IMR-90 (cell line): ENCODE results near the gene EML6. TPM values are rescaled to one million over a fixed set of nuclear protein-coding genes. Genes with fewer than 3 reads are reported as not detected.

Experiments
- ATAC-seq: fragments of 200-7000 bp; cut with Tn5 transposase; 2 replicates; pipeline ENCODE4 v1.9.1; 2020; ENCODE audit warnings: low read depth, mild to moderate bottlenecking, moderate library complexity
- BruUV-seq: library from RNA; stranded (reverse); fragments of 400-500 nt; replicated peaks from 2 replicates; lab custom pipeline; 2021; lab: Mats Ljungman, UMichigan
- CTCF ChIA-PET: fragments of 300-600 bp; formaldehyde crosslinking; extraction: SDS; loops from one replicate; lab custom pipeline; 2021; ENCODE audit warnings: antibody characterized with exemption; lab: Yijun Ruan, JAX
- POLR2A ChIA-PET: fragments of 300-600 bp; sonication (Branson Sonifier 250); formaldehyde crosslinking; loops from one replicate; lab custom pipeline; 2022; ENCODE audit warnings: antibody characterized with exemption; ENCODE audit not compliant: unreplicated experiment; lab: Charles Lee
- DNase-seq: peaks from one replicate; pipeline ENCODE4 v3.0.0; 2013
- H2AFZ ChIP-seq: replicated peaks from 2 replicates; pipeline ENCODE3; 2013; ENCODE audit warnings: low read length, mild to moderate bottlenecking; ENCODE audit not compliant: poor library complexity
- H2AK5ac ChIP-seq: 2 replicates; pipeline ENCODE4 v1.6.1; 2013; ENCODE audit warnings: low read depth, low read length, inconsistent platforms
- H2AK9ac ChIP-seq: replicated peaks from 2 replicates; pipeline ENCODE3; 2013; ENCODE audit warnings: mild to moderate bottlenecking, low read depth, low read length, moderate library complexity; ENCODE audit not compliant: poor library complexity
- H2BK120ac ChIP-seq: 2 replicates; pipeline ENCODE4 v1.6.1; 2013; ENCODE audit warnings: low read depth, low read length, inconsistent platforms
- H2BK15ac ChIP-seq: 3 replicates; pipeline ENCODE4 v1.6.1; 2013; ENCODE audit warnings: low read depth, low read length, inconsistent platforms
- H2BK20ac ChIP-seq: 2 replicates; pipeline ENCODE4 v1.6.1; 2013; ENCODE audit warnings: low read depth, mild to moderate bottlenecking, inconsistent platforms, low read length, moderate library complexity
- H2BK5ac ChIP-seq: 2 replicates; pipeline ENCODE4 v1.6.1; 2013; ENCODE audit warnings: mild to moderate bottlenecking, low read depth, low read length, inconsistent platforms; ENCODE audit not compliant: poor library complexity, severe bottlenecking
- H3K14ac ChIP-seq: replicated peaks from 2 replicates; pipeline ENCODE4 v1.6.1; 2013; ENCODE audit warnings: low read depth, low read length, inconsistent platforms
- H3K18ac ChIP-seq: 2 replicates; pipeline ENCODE4 v1.6.1; 2013; ENCODE audit warnings: low read depth, low read length, control low read depth
- H3K23ac ChIP-seq: 2 replicates; pipeline ENCODE4 v1.6.1; 2013; ENCODE audit warnings: low read depth, low read length, inconsistent platforms
- H3K27ac ChIP-seq: 2 replicates; pipeline ENCODE4 v1.5.1; 2013; ENCODE audit warnings: mild to moderate bottlenecking, control low read depth, low read length; ENCODE audit not compliant: insufficient read depth
- H3K27me3 ChIP-seq: 2 replicates; pipeline ENCODE4 v1.6.1; 2013; ENCODE audit warnings: low read length; ENCODE audit not compliant: control insufficient read depth, insufficient read depth
- H3K36me3 ChIP-seq: 2 replicates; pipeline ENCODE4 v1.6.1; 2013; ENCODE audit warnings: low read length, mixed read lengths; ENCODE audit not compliant: control insufficient read depth, insufficient read depth
- H3K4ac ChIP-seq: 2 replicates; pipeline ENCODE4 v1.6.1; 2013; ENCODE audit warnings: low read depth, low read length, inconsistent platforms
- H3K4me1 ChIP-seq: 2 replicates; pipeline ENCODE4 v1.6.1; 2013; ENCODE audit warnings: low read length, mixed read lengths; ENCODE audit not compliant: control insufficient read depth, insufficient read depth
- H3K4me2 ChIP-seq: 2 replicates; pipeline ENCODE4 v1.6.1; 2013; ENCODE audit warnings: low read depth, mild to moderate bottlenecking, control low read depth, low read length, moderate library complexity
- H3K4me3 ChIP-seq: 2 replicates; pipeline ENCODE4 v1.5.1; 2013; ENCODE audit warnings: low read depth, mild to moderate bottlenecking, control low read depth, low read length, moderate library complexity; ENCODE audit not compliant: insufficient read depth
- H3K56ac ChIP-seq: 2 replicates; pipeline ENCODE4 v1.6.1; 2013; ENCODE audit warnings: low read length, inconsistent platforms; ENCODE audit not compliant: insufficient read depth; ENCODE audit errors: extremely low read depth
- H3K79me1 ChIP-seq, 2 experiments: 2 replicates each; pipeline ENCODE4 v1.6.1; 2013; ENCODE audit warnings: low read length in 2 of 2, inconsistent platforms in 1 of 2, low read depth in 1 of 2
- H3K9ac ChIP-seq: 2 replicates; pipeline ENCODE4 v1.6.1; 2013; ENCODE audit warnings: low read depth, low read length, control low read depth
- H3K9me1 ChIP-seq: 2 replicates; pipeline ENCODE4 v1.6.1; 2013; ENCODE audit warnings: low read length, inconsistent platforms; ENCODE audit not compliant: insufficient read depth
- H3K9me3 ChIP-seq: 2 replicates; pipeline ENCODE4 v1.6.1; 2013; ENCODE audit warnings: low read length; ENCODE audit not compliant: control insufficient read depth, insufficient read depth
- H4K20me1 ChIP-seq: 2 replicates; pipeline ENCODE4 v1.6.1; 2013; ENCODE audit warnings: low read length, inconsistent platforms; ENCODE audit not compliant: insufficient read depth
- H4K5ac ChIP-seq: 2 replicates; pipeline ENCODE4 v1.6.1; 2013; ENCODE audit warnings: mild to moderate bottlenecking, low read depth, low read length, control low read depth
- H4K8ac ChIP-seq, 2 experiments: 2 replicates each; pipeline ENCODE4 v1.6.1; 2013; ENCODE audit warnings: low read depth in 2 of 2, low read length in 2 of 2, control low read depth in 1 of 2, inconsistent platforms in 1 of 2
- H4K91ac ChIP-seq: 2 replicates; pipeline ENCODE4 v1.6.1; 2013; ENCODE audit warnings: low read depth, low read length, inconsistent platforms; ENCODE audit not compliant: insufficient read depth
- BHLHE40 ChIP-seq: fragments of 150-350 bp; IDR thresholded peaks from 2 replicates; pipeline ENCODE4 v1.6.1; 2016; ENCODE audit warnings: mild to moderate bottlenecking, low read depth, low read length
- CEBPB ChIP-seq: IDR thresholded peaks from 2 replicates; pipeline ENCODE4 v1.6.1; 2012; ENCODE audit warnings: low read depth, low read length, improper control_type of control experiment
- CHD1 ChIP-seq: IDR thresholded peaks from 2 replicates; pipeline ENCODE4 v1.6.1; 2012; ENCODE audit warnings: low read depth, low read length, improper control_type of control experiment
- FOS ChIP-seq: fragments of 150-350 bp; IDR thresholded peaks from 2 replicates; pipeline ENCODE4 v1.6.1; 2016; ENCODE audit warnings: low read depth, low read length
- MAFK ChIP-seq: IDR thresholded peaks from 2 replicates; pipeline ENCODE4 v1.6.1; 2012; ENCODE audit warnings: low read depth, low read length, improper control_type of control experiment
- MAZ ChIP-seq: IDR thresholded peaks from 2 replicates; pipeline ENCODE4 v1.6.1; 2012; ENCODE audit warnings: low read depth, mild to moderate bottlenecking, low read length, improper control_type of control experiment, moderate library complexity, borderline replicate concordance
- MXI1 ChIP-seq: IDR thresholded peaks from 2 replicates; pipeline ENCODE4 v1.6.1; 2012; ENCODE audit warnings: low read depth, mild to moderate bottlenecking, low read length, moderate library complexity, borderline replicate concordance
- NFE2L2 ChIP-seq: fragments of 150-350 bp; IDR thresholded peaks from 2 replicates; pipeline ENCODE4 v1.6.1; 2016; ENCODE audit warnings: low read depth, mild to moderate bottlenecking, low read length
- POLR2A ChIP-seq: IDR thresholded peaks from 2 replicates; pipeline ENCODE4 v1.6.1; 2012; ENCODE audit warnings: mild to moderate bottlenecking, low read depth, low read length
- RAD21 ChIP-seq: IDR thresholded peaks from 2 replicates; pipeline ENCODE4 v1.6.1; 2012; ENCODE audit warnings: low read length, improper control_type of control experiment
- RCOR1 ChIP-seq: IDR thresholded peaks from 2 replicates; pipeline ENCODE4 v1.6.1; 2012; ENCODE audit warnings: mild to moderate bottlenecking, low read length, improper control_type of control experiment; ENCODE audit not compliant: insufficient replicate concordance
- SMC3 ChIP-seq: fragments of 150-350 bp; IDR thresholded peaks from 2 replicates; pipeline ENCODE4 v1.6.1; 2016; ENCODE audit warnings: low read depth, mild to moderate bottlenecking, antibody characterized with exemption, low read length, moderate library complexity
- WGBS, 2 experiments: methylation state at CpG; one replicate each; pipeline versions ENCODE4 v1.1.5 to v1.1.7; 2013; ENCODE audit warnings: missing lambda C conversion rate in 2 of 2; ENCODE audit not compliant: insufficient read length in 1 of 2; ENCODE audit errors: extremely low coverage in 2 of 2; 5-methylcytosine and 5-hydroxymethylcytosine counted together
- dilution Hi-C: fragments of 300-500 bp; cut with HindIII; formaldehyde crosslinking; loops from one replicate; pipeline ENCODE4 v1.14.3; 2018; ENCODE audit warnings: low sequenced_read_pairs; ENCODE audit not compliant: unreplicated experiment
- in situ Hi-C: fragments of 300-500 bp; cut with MboI; formaldehyde crosslinking; loops from 3 replicates; pipeline ENCODE4 v1.14.3; 2019; ENCODE audit warnings: low sequenced_read_pairs, inconsistent platforms, mixed read lengths
- intact Hi-C: fragments of 100-400 bp; cut with micrococcal nuclease; formaldehyde crosslinking; loops from 2 replicates; pipeline ENCODE4 v1.10.0; 2022
- polyA plus RNA-seq, 3 experiments: library from polyadenylated mRNA; depleted of rRNA; stranded (reverse); fragments of >200 nt; gene quantifications; 2 replicates each; pipeline ENCODE4 v1.2.3, GENCODE V29; 2012; ENCODE audit warnings: low replicate concordance in 1 of 3
- total RNA-seq: library from RNA; depleted of rRNA; stranded (reverse); fragments of >200 nt; gene quantifications from 2 replicates; pipeline ENCODE4 v1.2.3, GENCODE V29; 2012
- TF ChIP-seq, protein P1 (sequence below): fragments of 150-350 bp; IDR thresholded peaks from 2 replicates; pipeline ENCODE4 v1.6.1; 2017; ENCODE audit warnings: mild to moderate bottlenecking, antibody characterized with exemption, low read length, low read depth
- TF ChIP-seq, protein P2 (sequence below): conservative IDR thresholded peaks from 2 replicates; pipeline ENCODE4 v1.5.1; 2012; ENCODE audit warnings: mild to moderate bottlenecking, low read depth, low read length, improper control_type of control experiment
- TF ChIP-seq, protein P3 (sequence below): fragments of 150-350 bp; IDR thresholded peaks from 2 replicates; pipeline ENCODE4 v1.6.1; 2016; ENCODE audit warnings: low read depth, mild to moderate bottlenecking, low read length, moderate library complexity, borderline replicate concordance

The EML6 gene
- total and polyA plus RNA-seq, 2 of the 4 experiments (the other 2 are of a cell fraction) = 0.18 to 0.19 TPM

DNA sequence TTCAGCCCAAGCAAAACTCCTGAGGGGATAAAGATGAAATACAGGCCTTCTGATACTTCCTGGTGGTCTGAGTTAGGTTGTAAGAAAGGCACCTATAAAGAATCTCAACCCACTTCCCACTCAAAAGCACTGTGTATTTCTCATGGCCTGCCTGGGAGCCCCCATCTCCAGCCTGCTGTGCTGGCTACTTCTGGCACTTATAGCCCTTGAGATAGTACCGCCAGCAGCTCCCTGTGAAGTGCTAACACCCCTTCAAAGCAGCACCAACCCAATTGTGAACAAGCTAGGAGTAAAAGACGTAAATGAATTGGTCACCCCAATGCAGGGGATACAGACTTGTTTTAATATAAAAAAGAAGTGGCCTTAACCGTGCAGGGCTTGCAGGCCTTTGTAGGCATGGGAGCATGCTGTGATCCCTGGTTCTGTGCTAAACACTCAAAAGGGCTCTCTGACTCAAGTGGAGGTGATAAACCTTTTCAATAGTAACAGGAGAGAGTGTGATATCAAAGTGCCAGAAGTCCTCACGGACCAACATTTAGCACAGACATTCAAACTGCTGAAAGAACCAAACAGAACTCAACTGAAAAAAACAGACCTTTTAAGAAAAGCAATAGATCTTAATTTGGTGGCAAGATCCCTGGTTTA is 246.0 kb downstream of the EML6 start:
- Histone ChIP-seq H2AK5ac (no peak overlapping the region), H3K9ac (no peak overlapping the region), H3K27ac (no peak overlapping the region), H2BK20ac (no peak overlapping the region), H3K9me3 (no peaks in the 10 kb centered on the region), H4K5ac (no peak overlapping the region), H3K27me3 (no peaks in the 10 kb centered on the region), H3K79me1 (peaks cover 47 to 84% of the 10 kb centered on the region in 2 experiments), H3K4ac (no peak overlapping the region), H3K36me3 (peaks cover 32% of the 10 kb centered on the region), H4K91ac (no peak overlapping the region), H2BK5ac (no peak overlapping the region), H3K9me1 (peaks cover 44% of the 10 kb centered on the region), H3K18ac (no peak overlapping the region), H4K20me1 (peaks cover 83% of the 10 kb centered on the region), H2AFZ (no peak overlapping the region), H3K4me1 (peaks cover 6% of the 10 kb centered on the region; the same call in 1 of the 2 replicates), H3K23ac (no peak overlapping the region), H3K4me2 (no peak overlapping the region), H4K8ac (0 out of 4 replicates have a peak overlapping the region, but pooled peaks of 1 of the 2 experiments have one; percentile 20), H3K14ac (no peak overlapping the region), H3K56ac (no peak overlapping the region), H3K4me3 (no peak overlapping the region), H2BK120ac (no peak overlapping the region), H2AK9ac (no peak overlapping the region), H2BK15ac (no peak overlapping the region)
- BruUV-seq = no TSS peak
- WGBS, 2 experiments = no CpG with 5 or more reads among the region's 4 CpGs
- intact Hi-C loops (no loop called here), dilution Hi-C loops (no loop called here), in situ Hi-C loops (no loop called here)
- ChIA-PET POLR2A (interaction anchor here (0.6 kb wide), 1 partner anchor 8 kb away, joined by 3 read pairs; no protein-coding TSS in a partner anchor), CTCF (interaction anchor here (1.1 to 1.2 kb wide), 2 partner anchors 70 to 206 kb away, joined by 3 read pairs; no protein-coding TSS in a partner anchor)
- ATAC-seq (no peak), DNase-seq (no peak)
- TF ChIP-seq BHLHE40 (no peak), MAFK (no peak), SMC3 (no peak), RAD21 (no peak), MXI1 (no peak), MAZ (no peak), CEBPB (no peak), POLR2A (no peak), CHD1 (no peak), RCOR1 (no peak), FOS (no peak), NFE2L2 (no peak)
- TF ChIP-seq, protein P1, sequence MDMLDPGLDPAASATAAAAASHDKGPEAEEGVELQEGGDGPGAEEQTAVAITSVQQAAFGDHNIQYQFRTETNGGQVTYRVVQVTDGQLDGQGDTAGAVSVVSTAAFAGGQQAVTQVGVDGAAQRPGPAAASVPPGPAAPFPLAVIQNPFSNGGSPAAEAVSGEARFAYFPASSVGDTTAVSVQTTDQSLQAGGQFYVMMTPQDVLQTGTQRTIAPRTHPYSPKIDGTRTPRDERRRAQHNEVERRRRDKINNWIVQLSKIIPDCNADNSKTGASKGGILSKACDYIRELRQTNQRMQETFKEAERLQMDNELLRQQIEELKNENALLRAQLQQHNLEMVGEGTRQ = no peak
- TF ChIP-seq, protein P2, sequence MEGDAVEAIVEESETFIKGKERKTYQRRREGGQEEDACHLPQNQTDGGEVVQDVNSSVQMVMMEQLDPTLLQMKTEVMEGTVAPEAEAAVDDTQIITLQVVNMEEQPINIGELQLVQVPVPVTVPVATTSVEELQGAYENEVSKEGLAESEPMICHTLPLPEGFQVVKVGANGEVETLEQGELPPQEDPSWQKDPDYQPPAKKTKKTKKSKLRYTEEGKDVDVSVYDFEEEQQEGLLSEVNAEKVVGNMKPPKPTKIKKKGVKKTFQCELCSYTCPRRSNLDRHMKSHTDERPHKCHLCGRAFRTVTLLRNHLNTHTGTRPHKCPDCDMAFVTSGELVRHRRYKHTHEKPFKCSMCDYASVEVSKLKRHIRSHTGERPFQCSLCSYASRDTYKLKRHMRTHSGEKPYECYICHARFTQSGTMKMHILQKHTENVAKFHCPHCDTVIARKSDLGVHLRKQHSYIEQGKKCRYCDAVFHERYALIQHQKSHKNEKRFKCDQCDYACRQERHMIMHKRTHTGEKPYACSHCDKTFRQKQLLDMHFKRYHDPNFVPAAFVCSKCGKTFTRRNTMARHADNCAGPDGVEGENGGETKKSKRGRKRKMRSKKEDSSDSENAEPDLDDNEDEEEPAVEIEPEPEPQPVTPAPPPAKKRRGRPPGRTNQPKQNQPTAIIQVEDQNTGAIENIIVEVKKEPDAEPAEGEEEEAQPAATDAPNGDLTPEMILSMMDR = no peak
- TF ChIP-seq, protein P3, sequence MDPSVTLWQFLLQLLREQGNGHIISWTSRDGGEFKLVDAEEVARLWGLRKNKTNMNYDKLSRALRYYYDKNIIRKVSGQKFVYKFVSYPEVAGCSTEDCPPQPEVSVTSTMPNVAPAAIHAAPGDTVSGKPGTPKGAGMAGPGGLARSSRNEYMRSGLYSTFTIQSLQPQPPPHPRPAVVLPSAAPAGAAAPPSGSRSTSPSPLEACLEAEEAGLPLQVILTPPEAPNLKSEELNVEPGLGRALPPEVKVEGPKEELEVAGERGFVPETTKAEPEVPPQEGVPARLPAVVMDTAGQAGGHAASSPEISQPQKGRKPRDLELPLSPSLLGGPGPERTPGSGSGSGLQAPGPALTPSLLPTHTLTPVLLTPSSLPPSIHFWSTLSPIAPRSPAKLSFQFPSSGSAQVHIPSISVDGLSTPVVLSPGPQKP = no peak
